Muscle layer of colon (tissue), 2 donors: ENCODE measurements around the gene ADAMTS4.

Source experiments
- H3K27ac ChIP-seq: one replicate; pipeline ENCODE4 v1.7.0; 2013; ENCODE audit warnings: low read depth, mild to moderate bottlenecking, low read length, moderate library complexity
- H3K27me3 ChIP-seq, 2 donors: one replicate each; pipeline ENCODE4 v1.7.0; 2013; ENCODE audit warnings: low read length in 2 of 2, mild to moderate bottlenecking in 2 of 2; ENCODE audit not compliant: insufficient read depth in 2 of 2, control insufficient read depth in 1 of 2
- H3K36me3 ChIP-seq: one replicate; pipeline ENCODE4 v1.7.0; 2013; ENCODE audit warnings: mild to moderate bottlenecking, low read length; ENCODE audit not compliant: insufficient read depth
- H3K4me1 ChIP-seq: one replicate; pipeline ENCODE4 v1.7.0; 2013; ENCODE audit warnings: mild to moderate bottlenecking, low read length; ENCODE audit not compliant: insufficient read depth
- H3K4me3 ChIP-seq, 2 donors: one replicate each; pipeline ENCODE4 v1.7.0; 2013; ENCODE audit warnings: low read length in 2 of 2, low read depth in 1 of 2, mild to moderate bottlenecking in 1 of 2, moderate library complexity in 1 of 2
- H3K9ac ChIP-seq: one replicate; pipeline ENCODE4 v1.7.0; 2013; ENCODE audit warnings: low read length
- H3K9me3 ChIP-seq: one replicate; pipeline ENCODE4 v1.7.0; 2013; ENCODE audit warnings: mild to moderate bottlenecking, low read length
- donor health status: abdominal sarcoma.
- donor health status: Adenocarcinoma of cecum.

The ADAMTS4 gene

DNA sequence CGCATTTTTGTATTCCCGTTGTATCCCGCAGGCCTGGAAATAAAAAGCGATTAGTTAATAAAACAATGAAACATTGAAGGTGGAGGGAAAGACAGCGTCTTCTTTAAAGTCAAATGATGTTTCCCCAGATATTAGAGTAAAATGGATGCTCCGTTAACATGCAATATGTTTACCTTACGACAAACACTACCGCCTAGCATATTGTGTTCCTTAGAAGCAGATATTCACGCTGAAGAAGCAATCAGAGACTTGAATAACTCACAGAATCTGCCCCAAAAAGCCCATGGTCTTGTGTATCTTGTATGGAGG lies 21.0 kb downstream of the ADAMTS4 start:
- Histone ChIP-seq H3K9me3 (no peaks in the 10 kb centered on the region), H3K27ac (peak overlapping the region; percentile 84), H3K36me3 (peaks cover 25% of the 10 kb centered on the region), H3K4me1 (peaks cover 26% of the 10 kb centered on the region), H3K27me3 (no peaks in the 10 kb centered on the region), H3K4me3 (peak overlapping the region; percentile 90 to 95), H3K9ac (peak overlapping the region; percentile 74)

DNA sequence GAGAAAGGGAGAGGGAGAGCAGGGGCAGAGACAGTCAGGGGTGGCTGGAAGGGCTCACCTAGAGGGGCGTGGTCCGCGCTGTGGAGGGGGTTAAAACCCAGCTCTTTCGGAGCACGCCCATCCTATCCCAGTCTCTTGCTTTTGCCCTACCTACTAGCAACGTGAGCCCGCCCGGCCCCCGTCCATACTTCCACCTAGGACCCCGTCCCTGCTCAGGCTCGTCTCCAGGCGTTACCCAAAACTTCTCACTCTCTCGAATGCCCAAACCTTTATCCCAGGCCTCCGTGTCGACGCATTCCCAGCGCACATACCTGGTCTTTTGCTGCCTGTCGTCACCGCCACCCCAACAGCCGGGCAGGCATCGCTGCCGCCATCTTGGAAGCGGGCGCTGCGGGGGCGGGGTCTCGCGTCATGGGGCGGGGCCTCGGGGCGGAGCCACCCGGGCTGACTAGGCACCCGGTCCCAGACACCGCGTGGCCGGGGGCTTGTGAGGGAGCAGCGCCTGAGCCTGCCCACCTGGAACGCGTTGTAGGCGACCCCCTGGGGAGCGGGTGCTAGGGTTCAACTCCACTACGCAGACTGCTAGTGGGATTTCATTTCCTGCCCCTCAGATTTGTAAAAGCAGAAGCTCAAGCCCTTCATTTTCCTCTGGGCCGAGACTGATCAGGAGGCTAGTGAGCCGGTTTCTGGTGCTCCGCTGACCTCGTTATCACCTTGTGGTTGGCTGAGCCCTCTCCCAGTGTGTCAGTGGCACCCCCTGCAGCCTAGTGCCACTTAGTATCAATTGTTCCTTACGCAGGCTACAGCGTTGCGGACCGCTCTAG lies 21.5 kb downstream of the ADAMTS4 start, which contains the start of gene B4GALT3:
TSS of gene B4GALT3 (minus strand) at position 396 of the 824 bp plus-strand sequence. CDS start 1,447 bp downstream, outside the sequence.
- Histone ChIP-seq H3K4me3 (peak within 1 kb of the TSS; percentile 90 to 95), H3K27me3 (no peaks in the 10 kb centered on the region), H3K27ac (peak within 1 kb of the TSS; percentile 84), H3K36me3 (peaks cover 28% of the 10 kb centered on the region), H3K9me3 (no peaks in the 10 kb centered on the region), H3K4me1 (peaks cover 32% of the 10 kb centered on the region), H3K9ac (peak within 1 kb of the TSS; percentile 74)

GRCh38 chr1:161176468-161177111 lies 22.3 kb downstream of the ADAMTS4 start:
- Histone ChIP-seq H3K27me3 (no peaks in the 10 kb centered on the region), H3K9me3 (no peaks in the 10 kb centered on the region), H3K36me3 (peaks cover 35% of the 10 kb centered on the region), H3K27ac (peak overlapping the region; percentile 84), H3K9ac (peak overlapping the region; percentile 74), H3K4me3 (peak overlapping the region; percentile 90 to 95), H3K4me1 (peaks cover 32% of the 10 kb centered on the region)

DNA sequence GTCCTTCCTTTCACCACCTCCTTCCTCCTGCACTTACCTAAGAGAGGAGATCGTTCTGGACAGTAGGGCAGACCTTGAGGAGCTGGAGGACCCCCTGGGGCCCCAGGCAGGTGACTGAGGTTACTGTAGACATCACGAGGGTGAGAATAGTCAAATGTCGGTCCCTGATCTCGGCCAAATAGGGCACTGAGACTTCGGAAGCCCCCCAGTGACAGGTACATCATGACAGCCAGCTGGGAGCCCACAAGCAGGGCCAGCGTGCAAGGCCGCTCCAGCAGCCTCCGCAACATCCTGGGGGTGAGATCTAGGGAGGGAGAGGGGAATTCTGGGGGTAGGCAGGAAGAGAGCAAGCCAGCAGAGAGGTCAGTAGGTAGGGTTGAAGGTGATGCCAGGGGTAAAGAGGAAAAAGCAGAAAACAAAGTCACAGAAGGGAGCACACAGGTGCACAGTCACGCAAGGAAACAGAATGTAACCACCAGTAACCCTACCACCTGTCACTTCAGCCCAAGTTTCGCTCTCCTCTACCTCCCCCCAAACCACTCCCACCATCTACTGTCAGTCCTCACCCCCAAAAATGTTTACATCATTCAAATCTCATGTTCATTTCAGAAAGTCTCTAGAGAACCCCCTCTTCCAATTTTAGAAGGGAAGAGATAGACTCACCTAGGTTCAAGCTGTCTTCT lies 22.9 kb downstream of the ADAMTS4 start:
- Histone ChIP-seq H3K27ac (peak overlapping the region; percentile 84), H3K36me3 (peaks cover 42% of the 10 kb centered on the region), H3K9ac (peak overlapping the region; percentile 74), H3K4me3 (peak overlapping the region; percentile 90 to 95), H3K9me3 (no peaks in the 10 kb centered on the region), H3K4me1 (peaks cover 32% of the 10 kb centered on the region), H3K27me3 (no peaks in the 10 kb centered on the region)

DNA sequence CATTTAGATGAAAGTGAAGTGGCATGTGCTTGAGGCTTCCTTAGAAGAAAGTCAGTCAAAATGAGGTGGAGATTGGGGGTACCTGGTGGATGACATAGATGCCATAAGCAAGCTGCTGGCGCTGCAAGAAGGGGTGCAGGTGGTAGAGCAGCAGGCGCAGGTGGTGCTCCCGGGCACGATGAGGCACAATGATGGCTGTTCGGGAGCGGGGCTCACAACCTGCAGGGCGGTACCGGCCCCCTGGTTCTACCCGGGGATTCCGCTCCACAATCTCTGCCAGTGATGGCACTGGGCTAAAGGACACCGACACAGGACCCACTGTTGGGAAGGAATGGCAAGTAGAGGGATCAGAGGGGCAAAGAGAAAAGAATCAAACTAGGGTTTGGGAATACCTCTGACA lies 23.9 kb downstream of the ADAMTS4 start:
- H3K27me3 ChIP-seq = no peaks in the 10 kb centered on the region
- no peak overlapping the region for H3K27ac ChIP-seq
- peaks cover 50% of the 10 kb centered on the region for H3K36me3 ChIP-seq
- H3K9ac ChIP-seq = no peak overlapping the region
- no peak overlapping the region for H3K4me3 ChIP-seq
- no peaks in the 10 kb centered on the region for H3K9me3 ChIP-seq
- H3K4me1 ChIP-seq = peaks cover 32% of the 10 kb centered on the region

- no peak overlapping the region for H3K4me3 ChIP-seq
- H3K9ac ChIP-seq = no peak overlapping the region
- H3K4me1 ChIP-seq = peaks cover 32% of the 10 kb centered on the region
- peaks cover 62% of the 10 kb centered on the region for H3K36me3 ChIP-seq
- H3K9me3 ChIP-seq = no peaks in the 10 kb centered on the region
- no peaks in the 10 kb centered on the region for H3K27me3 ChIP-seq
- H3K27ac ChIP-seq = no peak overlapping the region
These were observed 25.1 kb downstream of the ADAMTS4 start for GRCh38 chr1:161173711-161174110.

DNA sequence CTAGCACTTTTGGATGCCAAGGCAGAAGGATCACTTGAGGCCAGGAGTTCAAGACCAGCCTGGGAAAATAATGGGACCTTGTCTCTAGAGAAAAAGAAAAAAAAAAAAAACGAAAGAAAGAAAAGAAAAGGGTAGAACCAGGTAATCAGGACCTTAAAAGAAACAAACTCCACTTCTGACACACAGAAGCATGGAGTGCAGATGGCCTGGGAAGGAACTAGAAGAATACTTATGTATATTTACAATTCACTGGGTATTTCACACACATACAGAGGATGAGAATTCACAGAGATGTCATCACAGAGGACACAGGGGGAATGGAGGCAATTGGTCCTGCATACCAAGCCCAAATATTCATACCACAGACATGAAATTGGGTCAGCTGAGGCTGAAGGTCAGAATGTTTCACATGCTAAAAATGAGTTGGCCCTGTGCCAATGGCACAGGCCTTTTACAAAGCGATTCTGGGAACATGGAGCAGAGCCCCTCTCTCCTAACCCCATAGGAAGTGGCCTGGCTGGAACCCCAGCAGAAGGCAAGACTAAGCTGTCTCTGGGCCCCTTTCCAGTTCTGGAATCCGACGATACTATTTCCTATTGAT lies 26.0 kb downstream of the ADAMTS4 start:
- no peaks in the 10 kb centered on the region for H3K9me3 ChIP-seq
- H3K9ac ChIP-seq = no peak overlapping the region
- peaks cover 62% of the 10 kb centered on the region for H3K36me3 ChIP-seq
- H3K27ac ChIP-seq = no peak overlapping the region
- H3K4me1 ChIP-seq = peaks cover 30% of the 10 kb centered on the region
- H3K4me3 ChIP-seq = no peak overlapping the region
- H3K27me3 ChIP-seq = no peaks in the 10 kb centered on the region

- peaks cover 62% of the 10 kb centered on the region for H3K36me3 ChIP-seq
These were observed 26.5 kb downstream of the ADAMTS4 start for GRCh38 chr1:161172349-161172748.

GRCh38 chr1:161171696-161172095 lies 27.2 kb downstream of the ADAMTS4 start:
- Histone ChIP-seq H3K36me3 (peaks cover 62% of the 10 kb centered on the region), H3K9ac (no peak overlapping the region), H3K27ac (no peak overlapping the region), H3K9me3 (no peaks in the 10 kb centered on the region), H3K4me3 (no peak overlapping the region), H3K4me1 (peaks cover 36% of the 10 kb centered on the region), H3K27me3 (no peaks in the 10 kb centered on the region)

More at GRCh38 chr1:161172349-161172748, 26.5 kb downstream of the ADAMTS4 start:
- Histone ChIP-seq H3K9me3 (no peaks in the 10 kb centered on the region), H3K4me3 (no peak overlapping the region), H3K9ac (no peak overlapping the region), H3K27ac (no peak overlapping the region), H3K4me1 (peaks cover 32% of the 10 kb centered on the region), H3K27me3 (no peaks in the 10 kb centered on the region)

- Histone ChIP-seq H3K9me3 (no peaks in the 10 kb centered on the region), H3K36me3 (peaks cover 62% of the 10 kb centered on the region), H3K27me3 (no peaks in the 10 kb centered on the region), H3K9ac (no peak overlapping the region), H3K27ac (no peak overlapping the region), H3K4me3 (no peak overlapping the region), H3K4me1 (peaks cover 31% of the 10 kb centered on the region)
These were observed 27.7 kb downstream of the ADAMTS4 start for GRCh38 chr1:161171191-161171590.

DNA sequence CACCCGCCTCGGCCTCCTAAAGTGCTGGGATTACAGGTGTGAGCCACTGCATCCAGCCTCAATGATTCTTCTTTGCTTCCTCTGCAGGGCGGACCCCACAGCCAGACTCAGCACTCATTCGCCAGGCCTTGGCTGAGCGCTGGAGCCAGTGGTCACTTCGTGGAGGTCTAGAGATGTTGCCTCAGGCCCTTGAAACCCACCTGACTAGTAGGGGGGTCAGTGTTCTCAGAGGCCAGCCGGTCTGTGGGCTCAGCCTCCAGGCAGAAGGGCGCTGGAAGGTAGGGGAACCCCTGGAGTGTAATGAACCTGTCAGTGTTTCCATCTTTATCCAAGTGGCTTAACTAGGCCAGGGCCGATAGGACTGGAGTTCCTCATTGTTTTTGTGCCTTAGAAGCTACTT lies 29.9 kb downstream of the ADAMTS4 start:
- peaks cover 58% of the 10 kb centered on the region for H3K36me3 ChIP-seq
- H3K9me3 ChIP-seq = no peaks in the 10 kb centered on the region
- H3K27ac ChIP-seq = no peak overlapping the region
- H3K4me3 ChIP-seq = no peak overlapping the region
- H3K9ac ChIP-seq = no peak overlapping the region
- H3K4me1 ChIP-seq = peaks cover 31% of the 10 kb centered on the region
- no peaks in the 10 kb centered on the region for H3K27me3 ChIP-seq
